Measurements from ENCODE around the gene TBC1D1. TPM values are rescaled to one million over a fixed set of nuclear protein-coding genes. Genes with fewer than 3 reads are reported as not detected.
A peak's percentile ranks its signal among the peaks of the same experiment; 100 is the strongest.
"Not testable (repeated sequence)": the region's sequence is repeated elsewhere in the genome, so short reads cannot be mapped to it uniquely, and the experiment has no call there.

The TBC1D1 gene
- total RNA-seq, 1 donor from 2014 or later = 129 TPM

DNA sequence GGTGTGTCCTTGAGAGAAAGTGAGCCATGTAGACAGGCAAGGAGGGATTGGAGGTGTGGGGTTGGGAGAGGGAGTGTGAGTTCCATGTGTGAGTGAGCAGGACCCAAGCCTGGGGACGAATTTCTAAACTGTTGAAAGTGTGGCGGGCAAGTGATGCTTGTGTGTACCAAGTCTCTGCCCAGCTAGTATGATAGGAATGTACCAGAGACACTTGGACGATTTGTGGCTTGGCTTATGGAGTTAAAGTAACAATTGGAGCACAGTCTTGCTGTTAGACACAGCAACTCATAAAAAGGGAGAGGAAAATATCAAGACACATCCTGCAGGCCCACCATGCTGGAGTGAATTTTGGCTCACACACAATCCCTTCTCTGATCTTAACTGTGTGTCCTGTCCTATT, 77.9 kb downstream of the TBC1D1 start:
- no peak for TF ChIP-seq CTCF (IDR thresholded peaks at IDR 0.05; ENCODE audit: borderline replicate concordance)
- no peaks in the 10 kb centered on the region for H3K36me3 ChIP-seq
- H3K4me1 ChIP-seq = peaks cover 46% of the 10 kb centered on the region
- peak overlapping the region; percentile 61 for H3K27ac ChIP-seq (replicated peaks)
- intact Hi-C loops (cut with micrococcal nuclease) = loop anchor here (10.0 kb wide), 1 partner anchor 74 kb away; the partner anchor contains the start of gene TBC1D1
- no peaks in the 10 kb centered on the region for H3K27me3 ChIP-seq (ENCODE audit: low read depth)
- DNase-seq = no peak
- no peak overlapping the region for H3K4me3 ChIP-seq
- H3K9me3 ChIP-seq (replicated peaks) = no peaks in the 10 kb centered on the region

GRCh38 chr4:37970702-37971101, 79.8 kb downstream of the TBC1D1 start:
- DNase-seq = peak; percentile 72
- Histone ChIP-seq H3K4me3 (no peak overlapping the region), H3K36me3 (no peaks in the 10 kb centered on the region), H3K27me3 (ENCODE audit: low read depth) (no peaks in the 10 kb centered on the region), H3K4me1 (peaks cover 46% of the 10 kb centered on the region), H3K27ac (replicated peaks) (peak overlapping the region; percentile 62), H3K9me3 (replicated peaks) (no peaks in the 10 kb centered on the region)
- intact Hi-C loops (cut with micrococcal nuclease) = loop anchor here (10.0 kb wide), 1 partner anchor 64 kb away; no protein-coding TSS in a partner anchor
- peak; percentile 71 for TF ChIP-seq CTCF (IDR thresholded peaks at IDR 0.05; ENCODE audit: borderline replicate concordance)

GRCh38 chr4:37971202-37971601, 80.3 kb downstream of the TBC1D1 start:
- intact Hi-C loops (cut with micrococcal nuclease) = loop anchor here (10.0 kb wide), 1 partner anchor 64 kb away; no protein-coding TSS in a partner anchor
- Histone ChIP-seq H3K4me3 (no peak overlapping the region), H3K36me3 (no peaks in the 10 kb centered on the region), H3K4me1 (peaks cover 46% of the 10 kb centered on the region), H3K27me3 (ENCODE audit: low read depth) (no peaks in the 10 kb centered on the region), H3K9me3 (replicated peaks) (no peaks in the 10 kb centered on the region), H3K27ac (replicated peaks) (peak overlapping the region; percentile 62)
- no peak for DNase-seq
- no peak for TF ChIP-seq CTCF (IDR thresholded peaks at IDR 0.05; ENCODE audit: borderline replicate concordance)

- no peak overlapping the region for H3K4me3 ChIP-seq
- intact Hi-C loops (cut with micrococcal nuclease) = loop anchor here (10.0 kb wide), 1 partner anchor 61 kb away; no protein-coding TSS in a partner anchor
- no peaks in the 10 kb centered on the region for H3K36me3 ChIP-seq
Measured at GRCh38 chr4:37973441-37973840, 82.6 kb downstream of the TBC1D1 start.

GRCh38 chr4:37975321-37975822, 84.5 kb downstream of the TBC1D1 start:
- H3K4me1 ChIP-seq = peaks cover 52% of the 10 kb centered on the region
- H3K9me3 ChIP-seq (replicated peaks); DNase-seq; H3K27ac ChIP-seq (replicated peaks); H3K4me3 ChIP-seq; H3K36me3 ChIP-seq; H3K27me3 ChIP-seq (ENCODE audit: low read depth): not testable (repeated sequence)
- intact Hi-C loops (cut with micrococcal nuclease) = loop anchor here (10.0 kb wide), 1 partner anchor 59 kb away; no protein-coding TSS in a partner anchor

More at GRCh38 chr4:37973441-37973840, 82.6 kb downstream of the TBC1D1 start:
- H3K4me1 ChIP-seq = peaks cover 50% of the 10 kb centered on the region
- no peak for TF ChIP-seq CTCF (IDR thresholded peaks at IDR 0.05; ENCODE audit: borderline replicate concordance)
- no peak overlapping the region for H3K27ac ChIP-seq (replicated peaks)
- no peak for DNase-seq
- H3K9me3 ChIP-seq (replicated peaks) = no peaks in the 10 kb centered on the region
- H3K27me3 ChIP-seq (ENCODE audit: low read depth) = no peaks in the 10 kb centered on the region

DNA sequence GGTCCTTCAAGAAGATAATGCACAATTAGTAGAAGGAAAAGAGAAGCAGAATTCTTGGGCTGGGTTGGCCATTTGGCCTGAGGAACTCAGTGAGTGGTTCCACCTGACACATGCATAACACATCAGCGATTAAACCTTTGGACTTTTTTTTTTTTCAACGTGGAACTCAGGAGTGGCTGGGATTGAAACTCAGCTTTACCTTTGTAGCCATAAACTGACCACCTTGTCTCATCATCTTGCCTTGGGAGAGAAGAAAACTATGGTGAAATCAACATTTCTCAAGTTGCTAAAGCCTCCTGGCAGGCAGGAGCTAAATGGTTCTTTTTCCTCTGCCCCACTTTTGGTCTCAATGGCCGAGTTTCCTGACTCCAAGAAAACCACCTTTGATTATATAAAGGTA, 85.6 kb downstream of the TBC1D1 start:
- Histone ChIP-seq H3K4me1 (peaks cover 56% of the 10 kb centered on the region), H3K4me3 (peak overlapping the region; percentile 94), H3K27me3 (ENCODE audit: low read depth) (no peaks in the 10 kb centered on the region), H3K36me3 (no peaks in the 10 kb centered on the region), H3K27ac (replicated peaks) (peak overlapping the region; percentile 98), H3K9me3 (replicated peaks) (no peaks in the 10 kb centered on the region)
- TF ChIP-seq CTCF (IDR thresholded peaks at IDR 0.05; ENCODE audit: borderline replicate concordance) = no peak
- intact Hi-C loops (cut with micrococcal nuclease) = loop anchor here (10.0 kb wide), 1 partner anchor 58 kb away; no protein-coding TSS in a partner anchor
- DNase-seq = no peak
